ENCODE data around the gene SPOCK3.

GRCh38 chr4:166734797-166735196 is 499.5 kb downstream of the SPOCK3 start:
- TF ChIP-seq POLR2A (IDR thresholded peaks at IDR 0.05; ENCODE audit: low read length) (no peak), GATA1 (IDR thresholded peaks at IDR 0.05; ENCODE audit: low read depth, low read length) (no peak)
